Gastroesophageal sphincter (tissue), 4 donors: Measurements from ENCODE around the gene DYSF. TPM values are rescaled to one million over a fixed set of nuclear protein-coding genes. Genes with fewer than 3 reads are reported as not detected.
A peak's percentile ranks its signal among the peaks of the same experiment; 100 is the strongest.

Experiments
- ATAC-seq: fragments of 150-250 bp; one replicate; pipeline ENCODE4 v1.9.1; 2016; ENCODE audit warnings: mild to moderate bottlenecking, moderate library complexity
- H3K27ac ChIP-seq, 4 donors: fragments of 200-600 bp; sonication (generic) in 3 of 4; 1 replicate in 3 of 4; 2 replicates in 1 of 4; pipeline ENCODE4 v1.5.1; 2016 to 2019
- H3K27me3 ChIP-seq: fragments of 200-600 bp; sonication (generic); one replicate; pipeline ENCODE4 v1.5.1; 2019
- H3K36me3 ChIP-seq, 2 donors: fragments of 200-600 bp; sonication (generic); one replicate each; pipeline ENCODE4 v1.5.1; 2019; ENCODE audit warnings: control low read depth in 1 of 2
- H3K4me1 ChIP-seq, 3 donors: fragments of 200-600 bp; sonication (generic); 1 replicate in 2 of 3; 2 replicates in 1 of 3; pipeline ENCODE4 v1.5.1; 2016 to 2019; ENCODE audit warnings: control low read depth in 2 of 3
- H3K4me3 ChIP-seq, 2 donors: fragments of 200-600 bp; sonication (generic); one replicate each; pipeline ENCODE4 v1.5.1; 2019; ENCODE audit warnings: mild to moderate bottlenecking in 1 of 2, moderate library complexity in 1 of 2
- H3K9me3 ChIP-seq, 3 donors: fragments of 200-600 bp; sonication (generic); one replicate each; pipeline ENCODE4 v1.5.1; 2017 to 2019; ENCODE audit warnings: control low read depth in 2 of 3
- CTCF ChIP-seq, 4 experiments: fragments of 200-600 bp in 2 of 4; fragments of 450-650 bp in 2 of 4; sonication (generic) in 1 of 4; IDR thresholded peaks; one replicate each; pipeline ENCODE4 v1.5.1; 2017 to 2019; ENCODE audit warnings: antibody characterized with exemption in 4 of 4, mild to moderate bottlenecking in 2 of 4, moderate library complexity in 2 of 4
- EP300 ChIP-seq: sonication (generic); formaldehyde crosslinking; IDR thresholded peaks from one replicate; pipeline ENCODE4 v1.6.1; 2017; ENCODE audit warnings: antibody characterized with exemption, mild to moderate bottlenecking
- POLR2A ChIP-seq, 2 donors: fragments of 450-650 bp; IDR thresholded peaks; one replicate each; pipeline ENCODE4 v1.6.1; 2017; ENCODE audit warnings: antibody characterized with exemption in 2 of 2, mild to moderate bottlenecking in 2 of 2, moderate library complexity in 1 of 2
- POLR2AphosphoS5 ChIP-seq: sonication (generic); formaldehyde crosslinking; IDR thresholded peaks from one replicate; pipeline ENCODE4 v1.6.1; 2017; ENCODE audit warnings: antibody characterized with exemption
- WGBS, 2 donors: methylation state at CpG; one replicate each; pipeline ENCODE4 v1.1.5; 2018; ENCODE audit warnings: low coverage in 1 of 2; 5-methylcytosine and 5-hydroxymethylcytosine counted together
- total RNA-seq, 4 donors: library from RNA; depleted of rRNA; stranded (reverse); fragments of >200 nt; gene quantifications; one replicate each; pipeline ENCODE4 v1.1.0, GENCODE V29; 2016

DYSF gene
- total RNA-seq, 4 donors from 2014 or later: 11.0 to 50.1 (median 17.4) TPM

- Histone ChIP-seq H3K27me3 (no peaks in the 10 kb centered on the region), H3K4me1 (peaks cover 0 to 8% (median 2%) of the 10 kb centered on the region in 3 donors), H3K9me3 (no peaks in the 10 kb centered on the region), H3K27ac (no peak overlapping the region), H3K4me3 (no peak overlapping the region), H3K36me3 (peaks cover 0 to 16% of the 10 kb centered on the region in 2 donors)
- 60% methylated on average over 1 of the region's 6 CpGs; no CpG with 5 or more reads in 1 of the 2 donors for WGBS, 2 donors
- peak in 3 of 4 experiments; percentile 83 to 94 (median 87) for TF ChIP-seq CTCF (IDR thresholded peaks at IDR 0.05)
- no peak for TF ChIP-seq POLR2AphosphoS5
- peak; percentile 64 for ATAC-seq
These were observed 56.9 kb downstream of the DYSF start for GRCh38 chr2:71510196-71510807.

GRCh38 chr2:71510938-71511337, 57.6 kb downstream of the DYSF start:
- H3K9me3 ChIP-seq: no peaks in the 10 kb centered on the region
- no peaks in the 10 kb centered on the region for H3K27me3 ChIP-seq
- H3K4me3 ChIP-seq: no peak overlapping the region
- peaks cover 0 to 3% (median 0%) of the 10 kb centered on the region in 3 donors for H3K4me1 ChIP-seq
- H3K36me3 ChIP-seq: peaks cover 0 to 22% of the 10 kb centered on the region in 2 donors
- whole genome bisulfite sequencing, 2 donors: 67 to 78% methylated on average over 1 of the region's 9 CpGs
- no peak overlapping the region for H3K27ac ChIP-seq
- no peak for ATAC-seq
- TF ChIP-seq POLR2AphosphoS5 (no peak), POLR2A (IDR thresholded peaks at IDR 0.05) (no peak), CTCF (IDR thresholded peaks at IDR 0.05) (no peak), EP300 (no peak)

- no peak overlapping the region for H3K27ac ChIP-seq
- peaks cover 0 to 31% of the 10 kb centered on the region in 2 donors for H3K36me3 ChIP-seq
- no peaks in the 10 kb centered on the region for H3K27me3 ChIP-seq
- TF ChIP-seq EP300 (no peak), CTCF (IDR thresholded peaks at IDR 0.05) (no peak), POLR2AphosphoS5 (no peak), POLR2A (IDR thresholded peaks at IDR 0.05) (no peak)
- no peak overlapping the region for H3K4me3 ChIP-seq
- ATAC-seq: no peak
- no peaks in the 10 kb centered on the region for H3K9me3 ChIP-seq
- H3K4me1 ChIP-seq: peaks cover 0 to 3% (median 0%) of the 10 kb centered on the region in 3 donors
- 77 to 92% methylated on average over 2 to 3 of the region's 10 CpGs for WGBS, 2 donors
These were observed 58.4 kb downstream of the DYSF start for GRCh38 chr2:71511776-71512175.

- WGBS, 2 donors: 73% methylated on average over 2 of the region's 4 CpGs; no CpG with 5 or more reads in 1 of the 2 donors
- Histone ChIP-seq H3K4me3 (no peak overlapping the region), H3K9me3 (no peaks in the 10 kb centered on the region), H3K4me1 (peaks cover 0 to 3% (median 0%) of the 10 kb centered on the region in 3 donors), H3K27ac (no peak overlapping the region), H3K27me3 (no peaks in the 10 kb centered on the region), H3K36me3 (peaks cover 0 to 37% of the 10 kb centered on the region in 2 donors)
- TF ChIP-seq POLR2A (IDR thresholded peaks at IDR 0.05) (no peak), CTCF (IDR thresholded peaks at IDR 0.05) (no peak), EP300 (no peak), POLR2AphosphoS5 (no peak)
- no peak for ATAC-seq
These were observed 59.0 kb downstream of the DYSF start for GRCh38 chr2:71512386-71512785.

DNA sequence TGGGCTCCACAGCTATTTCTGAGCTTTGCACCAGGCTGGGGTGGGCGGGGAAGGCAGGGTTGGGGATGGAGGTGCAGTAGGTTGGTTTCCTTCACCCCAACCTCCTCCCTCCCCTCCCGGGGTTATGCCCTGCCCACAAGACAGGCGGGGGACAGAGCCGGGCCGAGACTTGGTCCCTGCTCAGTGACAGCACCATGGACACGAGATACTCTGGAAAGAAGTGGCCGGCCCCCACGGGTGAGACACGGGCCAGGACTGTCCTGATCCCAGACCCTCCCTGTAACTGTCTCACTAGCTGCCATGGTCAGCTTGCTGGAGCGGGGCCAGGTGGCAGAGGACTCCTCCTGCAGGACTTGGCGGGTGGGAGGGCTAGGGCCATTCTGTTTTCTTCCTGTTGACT, 59.7 kb downstream of the DYSF start:
- Histone ChIP-seq H3K27me3 (no peaks in the 10 kb centered on the region), H3K4me3 (no peak overlapping the region), H3K9me3 (no peaks in the 10 kb centered on the region), H3K36me3 (peaks cover 0 to 44% of the 10 kb centered on the region in 2 donors), H3K4me1 (peaks cover 0 to 3% (median 0%) of the 10 kb centered on the region in 3 donors), H3K27ac (no peak overlapping the region)
- WGBS, 2 donors: 43% methylated on average over 1 of the region's 11 CpGs; no CpG with 5 or more reads in 1 of the 2 donors
- ATAC-seq: no peak
- TF ChIP-seq CTCF (IDR thresholded peaks at IDR 0.05) (no peak), POLR2A (IDR thresholded peaks at IDR 0.05) (no peak), POLR2AphosphoS5 (no peak), EP300 (no peak)
